Ishikawa (cell line): ENCODE results near the gene KLK11.

Experiments used
- CEBPB ChIP-seq: IDR thresholded peaks from 2 replicates; pipeline ENCODE4 v1.6.1; 2012
- CREB1 ChIP-seq: IDR thresholded peaks from 2 replicates; pipeline ENCODE4 v1.6.1; 2012; ENCODE audit warnings: low read depth
- EGR1 ChIP-seq: IDR thresholded peaks from 2 replicates; pipeline ENCODE4 v1.6.1; 2012
- EP300 ChIP-seq: IDR thresholded peaks from 2 replicates; pipeline ENCODE4 v1.6.1; 2012; ENCODE audit warnings: borderline replicate concordance
- FOXM1 ChIP-seq: IDR thresholded peaks from 2 replicates; pipeline ENCODE4 v1.6.1; 2012; ENCODE audit warnings: low read depth, borderline replicate concordance
- NFIC ChIP-seq: IDR thresholded peaks from 2 replicates; pipeline ENCODE4 v1.6.1; 2012
- RAD21 ChIP-seq: IDR thresholded peaks from 2 replicates; pipeline ENCODE4 v1.6.1; 2012; ENCODE audit warnings: low read depth
- REST ChIP-seq: IDR thresholded peaks from 2 replicates; pipeline ENCODE4 v1.6.1; 2012; ENCODE audit warnings: low read depth, mild to moderate bottlenecking
- TAF1 ChIP-seq: IDR thresholded peaks from 2 replicates; pipeline ENCODE4 v1.6.1; 2012; ENCODE audit warnings: low read depth, mild to moderate bottlenecking
- TCF12 ChIP-seq: IDR thresholded peaks from 2 replicates; pipeline ENCODE4 v1.6.1; 2012; ENCODE audit warnings: low read depth
- TEAD4 ChIP-seq: IDR thresholded peaks from 2 replicates; pipeline ENCODE4 v1.6.1; 2012
- YY1 ChIP-seq: IDR thresholded peaks from 2 replicates; pipeline ENCODE4 v1.6.1; 2012; ENCODE audit warnings: low read depth
- ZBTB7A ChIP-seq: IDR thresholded peaks from 2 replicates; pipeline ENCODE4 v1.6.1; 2012; ENCODE audit warnings: low read depth
- TF ChIP-seq, protein P1 (sequence below): IDR thresholded peaks from 2 replicates; pipeline ENCODE4 v1.6.1; 2012
- TF ChIP-seq, protein P2 (sequence below): IDR thresholded peaks from 2 replicates; pipeline ENCODE4 v1.6.1; 2012

The KLK11 gene

DNA sequence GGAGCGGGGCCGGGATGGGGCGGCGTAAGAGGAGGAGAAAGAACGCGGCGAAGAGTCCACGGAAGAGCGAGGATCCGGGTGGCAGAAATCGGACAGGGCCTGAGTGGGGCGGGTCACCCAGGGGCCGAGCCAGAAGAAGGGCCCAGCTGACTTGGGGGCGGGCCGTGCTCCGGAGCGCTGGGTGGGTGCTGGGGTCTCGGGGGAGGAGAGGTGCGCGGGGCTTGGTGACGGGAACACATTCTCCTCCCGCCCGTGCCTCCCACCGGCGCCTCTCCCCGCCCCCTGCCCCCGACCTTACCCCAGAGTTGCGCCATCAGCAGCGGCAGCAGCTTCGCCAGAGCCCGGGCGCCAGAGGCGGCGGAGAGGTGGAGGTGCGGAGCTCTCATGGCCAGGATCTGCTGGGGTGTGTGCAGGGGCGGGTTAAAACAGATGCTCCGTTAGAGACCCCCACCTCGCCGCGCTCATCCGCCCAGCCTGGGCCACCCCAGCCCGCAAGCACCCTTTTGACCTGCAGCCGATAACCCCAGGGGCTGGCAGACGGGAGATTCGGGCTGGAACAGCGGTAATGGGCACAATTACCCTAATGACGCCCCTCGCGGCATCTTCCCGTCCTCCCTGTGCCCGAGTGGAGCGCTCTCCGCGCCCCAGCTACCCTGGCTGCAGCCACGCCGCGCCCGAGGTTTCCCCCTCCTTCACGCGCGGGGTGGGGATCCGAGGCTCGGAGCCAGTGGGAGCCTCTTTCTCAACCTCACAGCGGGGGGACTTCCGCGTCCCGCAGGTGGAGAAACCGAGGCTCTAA is 7.5 kb downstream of the KLK11 start:
- TF ChIP-seq CREB1 (no peak), CEBPB (no peak), TCF12 (no peak)

DNA sequence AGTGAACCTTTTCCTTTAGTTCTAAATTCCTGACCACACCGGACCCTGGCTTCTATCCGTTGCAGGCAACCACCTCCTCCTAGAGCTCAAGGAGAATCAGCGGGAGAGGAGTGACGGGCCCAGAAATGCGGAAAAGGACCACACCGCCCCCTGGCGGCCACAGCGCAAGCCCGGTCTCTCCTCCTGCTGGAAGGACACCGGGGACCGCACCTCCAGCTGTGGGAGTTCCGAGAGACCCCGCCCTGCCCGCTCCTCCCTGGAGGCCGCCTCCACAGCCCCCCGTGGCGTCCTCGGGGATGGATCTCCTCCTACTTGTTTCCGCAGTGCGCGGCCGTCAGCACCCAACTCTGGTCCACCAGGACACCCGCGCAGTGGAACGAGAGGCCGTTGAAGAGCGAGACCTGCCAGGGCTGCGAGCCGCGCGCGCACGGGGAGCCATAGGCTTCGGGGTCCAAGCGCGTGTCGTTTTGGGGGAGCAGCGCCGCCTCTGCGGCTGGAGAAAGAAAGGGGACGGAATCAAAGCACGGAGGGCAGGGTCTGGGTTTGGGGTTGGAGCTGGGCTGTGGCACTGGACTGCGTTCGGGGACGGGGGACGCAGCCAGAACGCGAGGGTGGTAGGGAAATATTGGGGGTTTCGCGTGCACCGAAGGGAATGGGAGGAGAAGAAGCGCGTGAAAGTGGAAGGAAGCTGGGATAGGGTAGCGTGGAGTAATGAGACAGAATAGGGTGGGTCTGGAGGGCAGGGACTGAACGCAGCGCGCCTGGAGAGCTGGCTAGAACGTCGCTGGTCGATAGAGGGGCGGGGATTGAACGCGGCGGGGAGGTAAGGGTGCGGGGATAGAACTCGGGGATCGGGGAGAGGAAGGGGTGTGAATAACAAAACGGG is 9.4 kb downstream of the KLK11 start:
- TF ChIP-seq EP300 (no peak), REST (no peak), RAD21 (peak; percentile 50; the same call in 1 of the 2 replicates), CEBPB (no peak)
- TF ChIP-seq, protein P1, sequence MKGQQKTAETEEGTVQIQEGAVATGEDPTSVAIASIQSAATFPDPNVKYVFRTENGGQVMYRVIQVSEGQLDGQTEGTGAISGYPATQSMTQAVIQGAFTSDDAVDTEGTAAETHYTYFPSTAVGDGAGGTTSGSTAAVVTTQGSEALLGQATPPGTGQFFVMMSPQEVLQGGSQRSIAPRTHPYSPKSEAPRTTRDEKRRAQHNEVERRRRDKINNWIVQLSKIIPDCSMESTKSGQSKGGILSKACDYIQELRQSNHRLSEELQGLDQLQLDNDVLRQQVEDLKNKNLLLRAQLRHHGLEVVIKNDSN: no peak

- TF ChIP-seq RAD21: no peak
- TF ChIP-seq CREB1: no peak
- no peak for TF ChIP-seq TCF12
- TF ChIP-seq YY1: no peak
- TF ChIP-seq TEAD4: no peak
- TF ChIP-seq, protein P2, sequence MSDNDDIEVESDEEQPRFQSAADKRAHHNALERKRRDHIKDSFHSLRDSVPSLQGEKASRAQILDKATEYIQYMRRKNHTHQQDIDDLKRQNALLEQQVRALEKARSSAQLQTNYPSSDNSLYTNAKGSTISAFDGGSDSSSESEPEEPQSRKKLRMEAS: no peak
- TF ChIP-seq EP300: no peak
- TF ChIP-seq REST: no peak
- no peak for TF ChIP-seq ZBTB7A
- TF ChIP-seq FOXM1: no peak
- no peak for TF ChIP-seq NFIC
- TF ChIP-seq EGR1: no peak
- no peak for TF ChIP-seq TAF1
- TF ChIP-seq CEBPB: no peak
- TF ChIP-seq, protein P1: no peak
Observed at GRCh38 chr19:51015691-51016267, 10.6 kb downstream of the KLK11 start.

GRCh38 chr19:51014242-51014641 is 12.2 kb downstream of the KLK11 start:
- no peak for TF ChIP-seq TAF1
- no peak for TF ChIP-seq TEAD4
- TF ChIP-seq, protein P2: no peak
- TF ChIP-seq REST: no peak
